AG04450 (cell line): ENCODE measurements around the gene NTMT1. TPM values are rescaled to one million over a fixed set of nuclear protein-coding genes. Genes with fewer than 3 reads are reported as not detected.
"Not testable (repeated sequence)": the region's sequence is repeated elsewhere in the genome, so short reads cannot be mapped to it uniquely, and the experiment has no call there.

Source experiments
- CTCF ChIA-PET: fragments of 300-600, 350-600 bp; formaldehyde crosslinking; extraction: SDS; loops from one replicate; lab custom pipeline; 2022; ENCODE audit warnings: antibody characterized with exemption, inconsistent platforms; lab: Charles Lee
- POLR2A ChIA-PET: fragments of 350-600 bp; formaldehyde crosslinking; extraction: SDS; loops from one replicate; lab custom pipeline; 2021; ENCODE audit warnings: antibody characterized with exemption, inconsistent platforms; lab: Yijun Ruan, JAX
- DNase-seq: peaks from one replicate; pipeline ENCODE4 v3.0.0-alpha.2; 2011; ENCODE audit warnings: low read depth, low spot score
- H3K27ac ChIP-seq: one replicate; pipeline ENCODE4 v1.5.1; 2012; ENCODE audit warnings: low read depth, low read length, control low read depth
- H3K27me3 ChIP-seq: one replicate; pipeline ENCODE4 v1.6.0; 2012; ENCODE audit warnings: low read length; ENCODE audit not compliant: control insufficient read depth, insufficient read depth
- H3K4me3 ChIP-seq: 2 replicates; pipeline ENCODE4 v1.5.1; 2011; ENCODE audit warnings: mild to moderate bottlenecking, low read depth, low read length, control low read depth
- H3K9me3 ChIP-seq: 2 replicates; pipeline ENCODE4 v1.5.1; 2012; ENCODE audit warnings: low read length; ENCODE audit not compliant: control insufficient read depth, insufficient read depth
- polyA plus RNA-seq: library from polyadenylated mRNA; depleted of rRNA; stranded (reverse); fragments of >200 nt; gene quantifications from 2 replicates; pipeline ENCODE4 v1.2.3, GENCODE V29; 2011
- TF ChIP-seq, protein P1 (sequence below): IDR thresholded peaks from 2 replicates; pipeline ENCODE4 v1.5.1; 2011; ENCODE audit warnings: low read depth, low read length, control low read depth, inconsistent platforms

NTMT1 gene
- polyA plus RNA-seq, 1 experiment, result 49.3 TPM

DNA sequence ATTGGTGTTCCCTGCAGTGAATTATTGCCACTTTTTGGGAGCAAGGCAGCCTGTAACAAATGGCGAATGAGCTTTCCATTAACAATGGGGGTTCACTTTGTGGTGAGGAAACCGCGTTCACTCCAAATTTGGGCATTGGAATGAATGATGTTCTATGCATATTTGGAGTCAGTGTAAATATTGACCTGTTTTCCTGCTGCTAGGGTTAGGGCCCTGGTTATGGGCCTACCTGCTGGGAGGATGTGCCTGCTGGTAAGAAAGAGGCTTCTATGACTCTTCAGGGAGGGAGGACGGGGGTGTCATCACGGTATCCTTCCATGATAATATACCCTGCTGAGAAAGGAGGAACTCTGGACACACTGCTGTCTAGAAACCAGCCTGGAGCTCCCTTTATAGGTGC, 34.0 kb upstream of the NTMT1 start:
- TF ChIP-seq, protein P1, sequence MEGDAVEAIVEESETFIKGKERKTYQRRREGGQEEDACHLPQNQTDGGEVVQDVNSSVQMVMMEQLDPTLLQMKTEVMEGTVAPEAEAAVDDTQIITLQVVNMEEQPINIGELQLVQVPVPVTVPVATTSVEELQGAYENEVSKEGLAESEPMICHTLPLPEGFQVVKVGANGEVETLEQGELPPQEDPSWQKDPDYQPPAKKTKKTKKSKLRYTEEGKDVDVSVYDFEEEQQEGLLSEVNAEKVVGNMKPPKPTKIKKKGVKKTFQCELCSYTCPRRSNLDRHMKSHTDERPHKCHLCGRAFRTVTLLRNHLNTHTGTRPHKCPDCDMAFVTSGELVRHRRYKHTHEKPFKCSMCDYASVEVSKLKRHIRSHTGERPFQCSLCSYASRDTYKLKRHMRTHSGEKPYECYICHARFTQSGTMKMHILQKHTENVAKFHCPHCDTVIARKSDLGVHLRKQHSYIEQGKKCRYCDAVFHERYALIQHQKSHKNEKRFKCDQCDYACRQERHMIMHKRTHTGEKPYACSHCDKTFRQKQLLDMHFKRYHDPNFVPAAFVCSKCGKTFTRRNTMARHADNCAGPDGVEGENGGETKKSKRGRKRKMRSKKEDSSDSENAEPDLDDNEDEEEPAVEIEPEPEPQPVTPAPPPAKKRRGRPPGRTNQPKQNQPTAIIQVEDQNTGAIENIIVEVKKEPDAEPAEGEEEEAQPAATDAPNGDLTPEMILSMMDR, result no peak
- CTCF ChIA-PET, result interaction anchor here (0.9 kb wide), 1 partner anchor 449 kb away, joined by 3 read pairs; no protein-coding TSS in a partner anchor
- no peak for DNase-seq

DNA sequence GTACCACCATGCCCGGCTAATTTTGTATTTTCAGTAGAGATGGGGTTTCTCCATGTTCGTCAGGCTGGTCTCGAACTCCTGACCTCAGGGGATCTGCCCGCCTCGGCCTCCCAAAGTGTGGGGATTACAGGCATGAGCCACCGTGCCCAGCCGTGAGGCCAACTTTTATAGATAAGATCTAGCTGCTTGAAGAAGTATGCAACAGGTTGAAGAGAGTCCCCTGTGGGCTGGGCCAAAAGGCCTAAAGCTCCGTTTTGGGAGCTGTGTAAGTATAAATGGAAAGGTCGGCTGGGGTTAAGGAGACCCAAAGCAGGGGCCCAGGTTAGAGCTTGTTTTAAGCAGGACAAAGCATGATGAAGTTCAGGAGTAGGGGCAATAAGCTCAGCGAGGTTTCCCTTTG, 33.2 kb upstream of the NTMT1 start:
- not testable (repeated sequence) for H3K9me3 ChIP-seq, H3K4me3 ChIP-seq, DNase-seq, H3K27me3 ChIP-seq, H3K27ac ChIP-seq
- ChIA-PET POLR2A (interaction anchor here (1.0 to 1.2 kb wide), 2 partner anchors 22 to 96 kb away, joined by 3 read pairs; no protein-coding TSS in a partner anchor), CTCF (interaction anchor here (0.7 to 0.9 kb wide), 3 partner anchors 133 to 461 kb away, joined by 3 read pairs; no protein-coding TSS in a partner anchor)

More for the DNA sequence above, 34.0 kb upstream of the NTMT1 start:
- H3K27me3 ChIP-seq, result no peaks in the 10 kb centered on the region
- POLR2A ChIA-PET, result no interaction called here
- no peak overlapping the region for H3K4me3 ChIP-seq
- no peaks in the 10 kb centered on the region for H3K9me3 ChIP-seq
- H3K27ac ChIP-seq, result no peak overlapping the region

DNA sequence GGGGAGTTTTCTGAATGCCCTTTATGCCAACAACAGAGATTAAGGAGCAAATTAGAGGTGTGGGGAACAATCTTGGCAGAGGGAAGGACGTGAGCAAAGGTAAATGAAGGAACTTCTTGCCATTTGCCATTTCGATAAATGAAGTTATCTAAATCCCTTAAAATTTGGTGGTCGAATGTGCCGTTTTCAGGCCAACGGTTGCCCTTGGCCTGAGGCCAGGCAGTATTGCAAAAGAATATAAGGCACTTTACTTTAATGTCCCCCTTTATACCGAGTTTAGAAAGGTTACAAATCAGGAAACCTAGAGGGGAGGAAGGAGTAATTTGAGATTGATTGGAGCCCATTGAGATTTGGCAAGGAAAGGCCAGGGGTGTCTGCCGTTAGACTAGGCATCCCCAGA, 31.3 kb upstream of the NTMT1 start:
- H3K9me3 ChIP-seq, result no peaks in the 10 kb centered on the region
- no peak for DNase-seq
- TF ChIP-seq, protein P1, result no peak
- no peak overlapping the region for H3K4me3 ChIP-seq
- ChIA-PET POLR2A (no interaction called here), CTCF (no interaction called here)
- H3K27ac ChIP-seq, result no peak overlapping the region
- H3K27me3 ChIP-seq, result no peaks in the 10 kb centered on the region

DNA sequence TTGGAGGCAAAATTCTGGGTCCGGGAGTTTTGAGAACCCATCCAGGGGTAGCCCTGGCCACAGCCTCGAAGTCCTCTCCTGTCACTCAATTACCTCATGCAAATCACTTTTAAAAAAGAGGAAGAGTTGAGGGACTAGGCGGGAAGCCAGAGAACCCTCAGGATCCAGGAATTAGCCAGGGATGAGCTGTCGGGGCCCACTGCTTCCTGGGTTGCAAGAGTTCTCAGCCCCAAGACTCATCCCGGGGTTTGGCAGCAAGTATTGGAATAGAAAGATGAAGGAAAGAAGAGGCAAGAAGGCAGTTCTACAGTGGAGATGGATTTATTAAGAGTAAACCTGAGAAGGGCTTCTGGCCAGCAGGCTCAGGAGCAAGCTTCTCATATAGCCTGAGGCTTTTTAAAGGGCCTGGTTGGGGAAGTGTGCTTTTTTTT, 30.6 kb upstream of the NTMT1 start:
- CTCF ChIA-PET, result interaction anchor here (0.7 to 1.5 kb wide), 2 partner anchors 16 to 422 kb away, joined by 3 to 11 read pairs; no protein-coding TSS in a partner anchor
- Histone ChIP-seq H3K27ac (peak overlapping the region; percentile 11), H3K27me3 (no peaks in the 10 kb centered on the region), H3K9me3 (no peaks in the 10 kb centered on the region), H3K4me3 (no peak overlapping the region)
- TF ChIP-seq, protein P1, result no peak
- POLR2A ChIA-PET, result interaction anchor here (0.6 to 2.7 kb wide), 3 partner anchors 99 to 455 kb away, joined by 3 to 36 read pairs (median 3); no protein-coding TSS in a partner anchor
- DNase-seq, result no peak

DNA sequence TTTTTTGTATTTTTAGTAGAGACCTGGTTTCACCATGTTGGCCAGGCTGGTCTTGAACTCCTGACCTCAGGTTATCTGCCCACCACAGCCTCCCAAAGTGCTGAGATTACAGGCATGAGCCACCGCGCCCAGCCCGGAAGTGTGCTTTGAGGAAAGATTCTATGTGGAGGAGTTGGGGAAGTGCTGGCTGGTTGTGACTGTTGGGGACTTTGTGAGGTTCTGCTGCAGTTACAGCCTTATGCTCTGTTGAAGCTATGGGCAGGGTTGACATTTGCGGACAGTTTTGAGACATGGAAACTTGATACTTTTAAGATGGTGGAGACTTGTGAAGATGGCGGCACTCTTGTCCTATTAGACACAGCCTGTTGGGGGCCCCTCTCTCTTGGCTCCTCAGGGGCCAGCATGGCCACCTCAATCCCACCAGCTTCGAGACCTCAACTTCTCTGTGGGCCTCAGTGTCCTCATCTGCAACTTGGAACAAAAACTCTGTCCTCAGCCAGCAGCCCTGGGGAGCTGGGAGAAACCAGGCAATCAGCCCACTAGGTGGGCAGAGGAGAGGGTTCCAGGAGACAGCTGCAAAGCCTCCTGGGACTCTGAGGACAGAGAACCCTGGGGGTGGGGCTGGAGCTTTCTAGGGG, 29.9 kb upstream of the NTMT1 start:
- CTCF ChIA-PET, result interaction anchor here (0.7 to 1.8 kb wide), 3 partner anchors 16 to 422 kb away, joined by 3 to 11 read pairs (median 4); no protein-coding TSS in a partner anchor
- TF ChIP-seq, protein P1, result no peak
- Histone ChIP-seq H3K27me3 (no peaks in the 10 kb centered on the region), H3K4me3 (no peak overlapping the region; the same call in 1 of the 2 replicates), H3K9me3 (no peaks in the 10 kb centered on the region), H3K27ac (peak overlapping the region; percentile 31)
- POLR2A ChIA-PET, result interaction anchor here (0.7 to 2.7 kb wide), 6 partner anchors 14 to 421 kb away, joined by 3 to 36 read pairs (median 6); partner anchors contain the start of gene IER5L
- no peak for DNase-seq
